ENCODE measurements around the gene CBX6.

CBX6 gene

DNA sequence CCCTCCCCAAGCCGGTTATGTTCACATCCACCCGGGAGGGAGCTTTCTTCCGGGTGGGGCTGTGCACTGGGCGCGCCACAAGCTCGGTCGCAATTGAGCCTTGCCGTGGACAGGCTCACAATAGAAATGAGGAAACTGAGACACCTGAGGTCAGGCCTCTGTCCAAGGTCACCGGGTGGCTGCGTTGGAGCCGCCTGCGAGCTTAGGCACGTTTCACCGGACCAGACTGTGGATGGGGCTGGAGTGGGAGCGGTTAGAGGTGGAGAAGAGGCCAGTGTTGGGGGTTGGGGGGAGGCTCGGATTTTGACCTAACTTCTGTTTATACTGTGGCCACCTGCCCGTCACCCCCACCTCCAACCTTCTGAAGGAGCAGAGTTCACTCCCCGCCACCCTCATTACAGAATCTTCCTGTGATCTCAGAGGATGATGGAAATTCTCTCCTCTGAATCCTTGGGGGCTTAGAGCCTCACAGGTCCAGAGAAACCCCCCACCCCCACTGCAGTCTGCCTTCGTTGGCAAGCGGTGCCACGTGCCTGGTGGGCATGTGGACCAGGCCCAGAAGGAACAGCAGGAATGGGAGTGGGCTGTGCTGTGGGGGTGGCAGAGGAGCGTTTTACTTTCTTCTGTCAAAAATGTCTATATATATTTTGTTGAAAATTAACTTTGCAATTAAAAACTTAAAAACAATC is 27.6 kb downstream of the CBX6 start:
- TF ChIP-seq, protein P1, sequence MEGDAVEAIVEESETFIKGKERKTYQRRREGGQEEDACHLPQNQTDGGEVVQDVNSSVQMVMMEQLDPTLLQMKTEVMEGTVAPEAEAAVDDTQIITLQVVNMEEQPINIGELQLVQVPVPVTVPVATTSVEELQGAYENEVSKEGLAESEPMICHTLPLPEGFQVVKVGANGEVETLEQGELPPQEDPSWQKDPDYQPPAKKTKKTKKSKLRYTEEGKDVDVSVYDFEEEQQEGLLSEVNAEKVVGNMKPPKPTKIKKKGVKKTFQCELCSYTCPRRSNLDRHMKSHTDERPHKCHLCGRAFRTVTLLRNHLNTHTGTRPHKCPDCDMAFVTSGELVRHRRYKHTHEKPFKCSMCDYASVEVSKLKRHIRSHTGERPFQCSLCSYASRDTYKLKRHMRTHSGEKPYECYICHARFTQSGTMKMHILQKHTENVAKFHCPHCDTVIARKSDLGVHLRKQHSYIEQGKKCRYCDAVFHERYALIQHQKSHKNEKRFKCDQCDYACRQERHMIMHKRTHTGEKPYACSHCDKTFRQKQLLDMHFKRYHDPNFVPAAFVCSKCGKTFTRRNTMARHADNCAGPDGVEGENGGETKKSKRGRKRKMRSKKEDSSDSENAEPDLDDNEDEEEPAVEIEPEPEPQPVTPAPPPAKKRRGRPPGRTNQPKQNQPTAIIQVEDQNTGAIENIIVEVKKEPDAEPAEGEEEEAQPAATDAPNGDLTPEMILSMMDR (IDR thresholded peaks at IDR 0.05; ENCODE audit: low read depth, low read length, missing control alignments): no peak
- DNase-seq (ENCODE audit: extremely low read depth, low read depth): no peak
- no peak overlapping the region for H3K4me3 ChIP-seq (replicated peaks; ENCODE audit: low read depth, low read length)

GRCh38 chr22:38843657-38844314 is 28.2 kb downstream of the CBX6 start, which contains the start of gene NPTXR:
Gene NPTXR (minus strand): TSS chr22:38844028.
- no peak within 1 kb of the TSS for H3K4me3 ChIP-seq (replicated peaks; ENCODE audit: low read depth, low read length)
- TF ChIP-seq, protein P1 (IDR thresholded peaks at IDR 0.05; ENCODE audit: low read depth, low read length, missing control alignments): no peak
- DNase-seq (ENCODE audit: extremely low read depth, low read depth): no peak

DNA sequence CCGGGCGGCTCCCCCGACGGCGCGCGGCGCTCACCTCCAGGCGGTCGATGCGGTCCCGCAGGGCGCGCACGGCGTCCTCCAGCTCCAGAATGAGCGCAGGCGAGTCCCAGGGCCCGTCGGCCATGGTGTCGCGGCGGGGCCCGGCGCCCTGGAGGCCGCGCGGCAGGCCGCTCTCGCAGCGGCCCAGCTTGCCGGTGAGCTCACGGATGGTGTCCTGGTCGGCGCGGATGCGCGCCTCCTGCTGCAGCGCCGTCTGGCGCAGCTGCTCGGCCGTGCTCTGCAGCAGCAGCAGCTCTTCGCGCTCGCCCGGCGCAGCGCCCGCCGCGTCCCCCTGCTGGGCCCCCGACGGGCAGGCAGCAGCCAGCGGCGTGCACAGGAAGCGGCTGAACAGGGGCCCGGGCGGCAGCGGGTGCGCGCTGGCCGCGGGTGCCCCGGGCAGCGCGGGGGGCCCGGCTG is 28.8 kb downstream of the CBX6 start:
- TF ChIP-seq, protein P1 (IDR thresholded peaks at IDR 0.05; ENCODE audit: low read depth, low read length, missing control alignments): no peak
- no peak for DNase-seq (ENCODE audit: extremely low read depth, low read depth)
- H3K4me3 ChIP-seq (replicated peaks; ENCODE audit: low read depth, low read length): no peak overlapping the region

- TF ChIP-seq, protein P1 (IDR thresholded peaks at IDR 0.05; ENCODE audit: low read depth, low read length, missing control alignments): no peak
- H3K4me3 ChIP-seq (replicated peaks; ENCODE audit: low read depth, low read length): no peak overlapping the region
- DNase-seq (ENCODE audit: extremely low read depth, low read depth): no peak
Measured at GRCh38 chr22:38842512-38843200, 29.4 kb downstream of the CBX6 start.

DNA sequence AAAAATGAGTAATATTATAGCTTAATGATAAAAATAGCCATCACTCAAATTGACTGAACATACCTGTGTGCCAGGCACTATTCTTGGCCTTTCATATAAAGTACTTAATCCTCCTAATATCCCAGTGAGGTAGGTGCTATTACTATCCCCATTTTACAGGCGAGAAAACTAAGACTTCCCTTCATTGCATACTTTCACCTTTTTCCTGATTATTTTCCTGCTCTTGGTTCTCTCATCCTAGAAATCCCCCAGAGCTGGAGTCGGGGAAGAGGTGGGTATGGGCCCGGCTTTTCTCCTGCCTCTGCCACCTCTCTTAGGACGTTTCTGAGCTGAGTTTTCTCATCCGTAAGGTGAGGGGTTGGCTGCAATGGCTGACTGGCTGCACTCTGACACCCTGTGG is 30.4 kb downstream of the CBX6 start:
- TF ChIP-seq, protein P1 (IDR thresholded peaks at IDR 0.05; ENCODE audit: low read depth, low read length, missing control alignments): no peak
- DNase-seq (ENCODE audit: extremely low read depth, low read depth): no peak
- H3K4me3 ChIP-seq (replicated peaks; ENCODE audit: low read depth, low read length): no peak overlapping the region

GRCh38 chr22:38841211-38841610 is 30.8 kb downstream of the CBX6 start:
- TF ChIP-seq, protein P1 (IDR thresholded peaks at IDR 0.05; ENCODE audit: low read depth, low read length, missing control alignments): no peak
- no peak overlapping the region for H3K4me3 ChIP-seq (replicated peaks; ENCODE audit: low read depth, low read length)
- DNase-seq (ENCODE audit: extremely low read depth, low read depth): no peak

All from HFF-Myc (cell line).